ENCODE data around the gene C4orf33.
"Not testable (repeated sequence)": the region's sequence is repeated elsewhere in the genome, so short reads cannot be mapped to it uniquely, and the experiment has no call there.

The C4orf33 gene

GRCh38 chr4:129095811-129096454 lies at the start of gene C4orf33:
C4orf33 (plus strand) TSS chr4:129096152; CDS start chr4:129102611, 6,459 bp downstream.
- peak; percentile 70 for DNase-seq

- DNase-seq, result no peak
Observed at GRCh38 chr4:129059028-129059427, 36.9 kb upstream of the C4orf33 start.

GRCh38 chr4:129062580-129062979 lies 33.4 kb upstream of the C4orf33 start:
- DNase-seq, result no peak

- DNase-seq, result no peak
Observed at GRCh38 chr4:129063640-129064039, 32.3 kb upstream of the C4orf33 start.

- DNase-seq, result no peak
Observed at GRCh38 chr4:129064717-129065116, 31.2 kb upstream of the C4orf33 start.

GRCh38 chr4:129069537-129069936 lies 26.4 kb upstream of the C4orf33 start:
- not testable (repeated sequence) for DNase-seq

- DNase-seq, result no peak
Observed at GRCh38 chr4:129077326-129077725, 18.6 kb upstream of the C4orf33 start.

- no peak for DNase-seq
Observed at GRCh38 chr4:129080129-129080528, 15.8 kb upstream of the C4orf33 start.

- DNase-seq, result no peak
Observed at GRCh38 chr4:129082302-129082701, 13.7 kb upstream of the C4orf33 start.

- no peak for DNase-seq
Observed at GRCh38 chr4:129085472-129085871, 10.5 kb upstream of the C4orf33 start.

- no peak for DNase-seq
Observed at GRCh38 chr4:129087516-129087915, 8.4 kb upstream of the C4orf33 start.

- DNase-seq, result no peak
Observed at GRCh38 chr4:129092631-129093190, 3.2 kb upstream of the C4orf33 start.

GRCh38 chr4:129093191-129093920 lies 2.6 kb upstream of the C4orf33 start, which contains the start of gene SCLT1:
SCLT1 (minus strand) TSS chr4:129093539; CDS start chr4:129093103, 436 bp downstream.
- DNase-seq, result peak; percentile 97

- DNase-seq, result no peak
Observed at GRCh38 chr4:129094347-129094746, 1.6 kb upstream of the C4orf33 start.

- no peak for DNase-seq
Observed at GRCh38 chr4:129098531-129099001, 2.6 kb downstream of the C4orf33 start.

- DNase-seq, result no peak
Observed at GRCh38 chr4:129109965-129110824, 14.2 kb downstream of the C4orf33 start.

- no peak for DNase-seq
Observed at GRCh38 chr4:129110931-129111330, 15.0 kb downstream of the C4orf33 start.

- no peak for DNase-seq
Observed at GRCh38 chr4:129111919-129112318, 16.0 kb downstream of the C4orf33 start.

GRCh38 chr4:129113434-129113833 lies 17.5 kb downstream of the C4orf33 start:
- no peak for DNase-seq

GRCh38 chr4:129113919-129114318 lies 18.0 kb downstream of the C4orf33 start:
- DNase-seq, result no peak

GRCh38 chr4:129117705-129118104 lies 21.8 kb downstream of the C4orf33 start:
- no peak for DNase-seq

- not testable (repeated sequence) for DNase-seq
Observed at GRCh38 chr4:129126614-129127013, 30.7 kb downstream of the C4orf33 start.

GRCh38 chr4:129129143-129129542 lies 33.2 kb downstream of the C4orf33 start:
- DNase-seq, result no peak

Data from activated CD8-positive, alpha-beta memory T cell treated with anti-CD3 and anti-CD28 coated beads, Interleukin-2, amount 50 U/mL, for 48 hours (primary cell).